ENCODE results near the gene PNKD.

The PNKD gene

DNA sequence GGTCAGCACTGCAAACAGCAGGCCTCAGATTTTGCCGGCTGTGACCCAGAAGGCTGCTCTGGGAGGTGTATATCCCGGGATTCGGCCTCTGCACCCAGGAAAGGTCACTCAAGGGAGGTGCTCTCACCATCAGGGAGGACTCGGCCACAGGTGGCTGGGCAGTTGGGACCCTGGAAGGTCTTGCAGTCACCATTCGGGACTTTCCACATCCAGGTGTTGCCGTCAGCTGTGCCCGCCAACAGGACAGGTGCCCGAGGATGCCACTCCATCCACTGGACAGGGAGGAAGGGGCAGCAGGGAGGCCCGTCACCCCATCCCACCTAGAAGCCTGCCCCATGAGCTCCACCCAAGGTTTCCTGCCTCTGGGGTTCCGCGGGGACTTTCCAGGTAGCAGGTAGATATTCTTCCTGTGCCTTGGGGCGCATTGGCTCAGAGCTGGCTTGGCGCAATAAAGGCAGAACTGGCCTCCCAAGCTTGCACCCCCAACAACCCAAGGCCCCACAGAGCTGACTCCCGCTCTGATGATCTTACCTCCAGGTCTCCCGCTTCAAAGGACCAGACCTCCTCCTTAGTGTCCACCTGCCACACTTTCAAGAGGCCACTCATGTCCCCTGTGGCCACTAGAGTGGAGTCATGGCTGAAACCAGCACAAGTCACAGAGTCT is 3.9 kb upstream of the PNKD start:
- Mint-ChIP-seq H3K9me3 (no peaks in the 10 kb centered on the region), H3K4me1 (peaks cover 21% of the 10 kb centered on the region), H3K36me3 (ENCODE audit: low read depth) (peaks cover 30% of the 10 kb centered on the region), H3K4me3 (peak overlapping the region in 2 of 3 experiments; percentile 50 to 76), H3K27ac (no peak overlapping the region), H3K27me3 (ENCODE audit: low read depth) (no peaks in the 10 kb centered on the region)
- TF ChIP-seq, protein P1, sequence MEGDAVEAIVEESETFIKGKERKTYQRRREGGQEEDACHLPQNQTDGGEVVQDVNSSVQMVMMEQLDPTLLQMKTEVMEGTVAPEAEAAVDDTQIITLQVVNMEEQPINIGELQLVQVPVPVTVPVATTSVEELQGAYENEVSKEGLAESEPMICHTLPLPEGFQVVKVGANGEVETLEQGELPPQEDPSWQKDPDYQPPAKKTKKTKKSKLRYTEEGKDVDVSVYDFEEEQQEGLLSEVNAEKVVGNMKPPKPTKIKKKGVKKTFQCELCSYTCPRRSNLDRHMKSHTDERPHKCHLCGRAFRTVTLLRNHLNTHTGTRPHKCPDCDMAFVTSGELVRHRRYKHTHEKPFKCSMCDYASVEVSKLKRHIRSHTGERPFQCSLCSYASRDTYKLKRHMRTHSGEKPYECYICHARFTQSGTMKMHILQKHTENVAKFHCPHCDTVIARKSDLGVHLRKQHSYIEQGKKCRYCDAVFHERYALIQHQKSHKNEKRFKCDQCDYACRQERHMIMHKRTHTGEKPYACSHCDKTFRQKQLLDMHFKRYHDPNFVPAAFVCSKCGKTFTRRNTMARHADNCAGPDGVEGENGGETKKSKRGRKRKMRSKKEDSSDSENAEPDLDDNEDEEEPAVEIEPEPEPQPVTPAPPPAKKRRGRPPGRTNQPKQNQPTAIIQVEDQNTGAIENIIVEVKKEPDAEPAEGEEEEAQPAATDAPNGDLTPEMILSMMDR (IDR thresholded peaks at IDR 0.05; ENCODE audit: unreplicated experiment in 3 of 3), result no peak

DNA sequence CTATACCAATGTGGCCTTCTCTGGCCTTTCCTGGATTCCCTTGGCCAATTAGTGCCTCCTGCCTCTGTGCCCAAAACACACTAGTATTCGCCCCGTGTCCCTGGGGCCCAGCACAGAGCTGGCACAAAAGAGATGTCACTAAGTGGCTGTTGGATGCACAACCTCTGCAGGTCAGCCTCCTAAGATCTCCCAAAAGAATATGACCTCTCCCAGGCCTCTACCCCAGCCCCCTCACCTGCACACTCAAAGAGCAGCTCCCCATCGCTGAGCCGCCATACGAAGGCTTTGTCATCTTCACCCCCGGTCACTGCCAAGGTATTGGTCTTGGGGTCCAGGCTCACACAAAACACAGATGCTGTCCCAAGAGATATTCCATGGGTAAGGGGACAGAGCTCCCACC is 3.1 kb upstream of the PNKD start:
- Mint-ChIP-seq H3K27me3 (ENCODE audit: low read depth) (no peaks in the 10 kb centered on the region), H3K4me1 (peaks cover 26% of the 10 kb centered on the region), H3K36me3 (ENCODE audit: low read depth) (peaks cover 30% of the 10 kb centered on the region), H3K4me3 (peak overlapping the region; percentile 64 to 76 (median 75)), H3K9me3 (no peaks in the 10 kb centered on the region), H3K27ac (no peak overlapping the region)
- TF ChIP-seq, protein P1 (IDR thresholded peaks at IDR 0.05; ENCODE audit: unreplicated experiment in 3 of 3), result no peak

DNA sequence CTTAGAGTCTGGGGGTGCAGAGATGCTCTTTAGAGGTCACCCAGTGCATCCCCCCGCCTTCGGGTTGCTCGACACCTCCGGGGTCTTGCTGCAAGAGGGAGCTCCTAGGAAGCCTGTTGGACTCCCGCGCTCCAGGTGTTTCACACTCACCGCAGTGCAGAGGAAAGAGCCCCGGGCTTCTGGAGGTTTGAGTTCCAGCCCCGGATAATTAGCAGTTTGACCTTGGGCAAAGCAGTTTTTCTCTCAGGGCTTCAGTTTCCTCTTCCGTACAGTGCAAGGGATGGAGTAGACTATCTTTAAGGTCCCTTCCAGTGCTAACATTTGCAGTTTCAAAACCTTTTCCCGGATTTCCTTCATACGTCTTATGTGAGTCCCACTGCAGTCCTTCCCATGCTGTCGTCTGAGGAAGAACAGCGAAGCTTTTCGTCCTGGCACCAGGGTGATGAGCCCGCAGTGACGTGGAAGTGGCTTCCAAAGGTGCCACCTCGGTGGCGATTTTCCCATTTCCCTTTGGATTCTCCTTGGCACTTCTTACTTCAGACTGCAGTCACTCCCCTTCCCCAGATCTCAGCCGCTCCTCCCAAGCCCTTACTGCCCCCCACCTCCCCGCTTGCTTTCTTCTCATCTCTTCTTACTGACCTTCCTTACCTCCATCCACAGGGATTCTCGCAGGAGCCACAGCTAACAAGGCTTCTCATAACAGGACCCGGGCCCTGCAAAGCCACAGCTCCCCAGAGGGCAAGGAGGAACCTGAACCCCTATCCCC is 585 bp downstream of the PNKD start:
- Mint-ChIP-seq H3K27me3 (ENCODE audit: low read depth) (no peaks in the 10 kb centered on the region), H3K27ac (peak overlapping the region; percentile 5 to 78 (median 23)), H3K4me3 (peak overlapping the region; percentile 88 to 90 (median 89)), H3K9me3 (no peaks in the 10 kb centered on the region), H3K36me3 (ENCODE audit: low read depth) (peaks cover 33% of the 10 kb centered on the region), H3K4me1 (peaks cover 27% of the 10 kb centered on the region)
- TF ChIP-seq, protein P1 (IDR thresholded peaks at IDR 0.05; ENCODE audit: unreplicated experiment in 3 of 3), result no peak

DNA sequence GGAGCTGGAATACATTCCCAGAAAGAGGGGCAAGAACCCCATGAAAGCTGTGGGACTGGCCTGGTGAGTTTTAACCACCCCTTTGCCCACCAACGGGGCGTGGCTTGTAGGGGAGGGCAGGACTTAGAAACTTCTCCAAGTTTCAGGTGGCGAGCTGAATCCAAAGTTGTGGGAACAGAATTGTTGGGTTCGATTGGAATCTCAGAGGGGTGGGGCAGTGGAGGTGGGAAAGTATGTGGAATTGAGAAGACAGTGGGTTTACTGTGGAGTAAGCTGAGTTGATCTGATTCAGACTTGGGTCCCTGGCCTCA is 1.1 kb downstream of the PNKD start:
- H3K4me1 Mint-ChIP-seq, result peaks cover 27% of the 10 kb centered on the region
- H3K27ac Mint-ChIP-seq, result peak overlapping the region in 1 of 3 experiments; percentile 23

DNA sequence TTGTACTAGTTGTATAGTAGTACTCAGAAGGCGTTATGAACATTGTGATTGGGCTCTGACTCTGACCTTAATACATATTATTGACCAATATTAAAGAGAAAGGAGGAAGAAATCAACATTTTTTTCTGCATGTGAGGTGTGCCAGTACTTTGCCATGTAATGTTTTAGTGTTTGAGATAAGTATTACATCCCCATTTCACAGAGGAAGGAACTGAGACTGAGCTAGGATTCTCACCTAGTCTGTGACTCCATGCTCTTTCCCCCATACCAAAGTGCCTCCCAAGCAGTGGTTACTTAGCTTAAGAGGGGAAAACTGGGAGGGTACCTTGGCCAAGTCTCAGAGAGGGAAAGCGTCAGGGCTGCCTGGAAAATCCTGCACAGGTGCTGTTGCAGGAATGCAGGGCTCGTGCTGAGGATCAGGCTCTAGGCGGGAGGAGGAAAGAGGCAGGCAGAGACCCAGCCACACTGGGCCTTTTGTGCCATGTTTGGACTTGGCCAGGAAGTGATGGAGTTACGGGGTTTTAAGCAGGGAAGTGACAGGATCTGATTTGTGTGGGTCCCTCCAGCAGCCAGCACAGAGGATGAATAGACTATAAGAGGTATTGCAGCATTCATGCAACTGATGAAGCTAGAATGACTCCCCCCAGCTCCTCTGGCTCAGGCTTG is 1.7 kb downstream of the PNKD start:
- TF ChIP-seq, protein P1 (IDR thresholded peaks at IDR 0.05; ENCODE audit: unreplicated experiment in 3 of 3), result no peak
- H3K36me3 Mint-ChIP-seq (ENCODE audit: low read depth), result peaks cover 31% of the 10 kb centered on the region
- no peaks in the 10 kb centered on the region for H3K27me3 Mint-ChIP-seq (ENCODE audit: low read depth)
- peaks cover 27% of the 10 kb centered on the region for H3K4me1 Mint-ChIP-seq
- H3K4me3 Mint-ChIP-seq, result peak overlapping the region; percentile 88 to 90 (median 89)
- H3K27ac Mint-ChIP-seq, result no peak overlapping the region
- no peaks in the 10 kb centered on the region for H3K9me3 Mint-ChIP-seq

More for the DNA sequence above, 1.1 kb downstream of the PNKD start:
- Mint-ChIP-seq H3K4me3 (peak overlapping the region; percentile 88 to 90 (median 89)), H3K36me3 (ENCODE audit: low read depth) (peaks cover 31% of the 10 kb centered on the region), H3K9me3 (no peaks in the 10 kb centered on the region), H3K27me3 (ENCODE audit: low read depth) (no peaks in the 10 kb centered on the region)
- TF ChIP-seq, protein P1 (IDR thresholded peaks at IDR 0.05; ENCODE audit: unreplicated experiment in 3 of 3), result no peak

Measured in nephron (organoid).